Fibroblast of upper back skin (primary cell): ENCODE data around the gene HTT-AS.
"Not testable (repeated sequence)": the region's sequence is repeated elsewhere in the genome, so short reads cannot be mapped to it uniquely, and the experiment has no call there.

ENCODE experiments used
- DNase-seq: peaks from one replicate; pipeline ENCODE4 v3.0.0-alpha.2; 2013

Gene HTT-AS

GRCh38 chr4:3074078-3074845, at the start of gene HTT-AS, which contains the start of gene HTT:
TSS of gene HTT-AS (minus strand) at chr4:3074538.
TSS of gene HTT (plus strand) at chr4:3074681. CDS start at chr4:3074826, 145 bp downstream.
- DNase-seq: peak; percentile 93

DNA sequence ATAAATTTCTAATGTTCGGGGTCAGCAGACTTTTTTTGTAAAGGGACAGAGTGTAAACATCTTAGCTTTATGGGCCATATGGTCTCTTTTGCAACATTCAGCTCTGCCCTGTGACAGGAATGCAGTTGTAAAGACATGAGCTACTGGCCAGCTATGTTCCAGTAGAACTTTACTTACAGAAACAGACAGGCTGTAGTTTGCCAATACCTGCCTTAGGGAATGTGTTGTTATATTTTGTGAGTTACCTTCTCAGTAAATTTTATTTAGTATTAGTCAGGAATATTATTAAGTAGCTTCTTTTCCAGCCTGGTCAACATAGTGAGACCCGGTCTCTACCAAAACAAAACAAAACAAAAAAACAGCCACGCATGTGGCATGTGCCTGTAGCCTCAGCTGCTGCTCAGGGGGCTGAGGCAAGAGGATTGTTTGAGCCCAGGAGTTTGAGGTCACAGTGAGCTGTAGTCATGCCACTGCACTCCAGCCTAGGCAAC, 48.9 kb upstream of the HTT-AS start:
- peak; percentile 27 for DNase-seq

DNA sequence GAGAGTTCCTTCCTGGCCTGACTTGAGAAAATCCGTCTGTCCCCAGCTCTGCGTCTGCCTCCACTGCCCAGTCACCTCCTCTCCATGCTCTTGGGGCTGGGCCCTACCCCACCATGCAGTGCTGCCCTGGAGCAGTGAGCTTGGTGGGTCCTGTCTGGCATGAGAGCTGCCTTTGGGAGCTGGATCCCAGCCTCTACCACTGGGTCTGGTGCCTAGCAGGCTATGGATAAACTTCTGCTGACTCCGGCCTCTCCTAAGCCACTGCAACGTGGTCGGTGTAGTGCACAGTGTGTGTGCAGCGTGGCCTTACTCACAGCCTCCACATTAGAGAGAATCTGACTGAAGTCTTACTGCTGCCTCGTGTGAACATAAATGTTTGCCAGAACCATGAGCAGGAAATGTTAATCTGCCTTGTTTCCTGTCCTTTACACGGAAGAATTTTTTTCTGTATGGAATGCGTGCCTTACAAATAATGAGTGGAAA, 47.8 kb upstream of the HTT-AS start:
- DNase-seq: peak; percentile 47

GRCh38 chr4:3121596-3121995, 47.3 kb upstream of the HTT-AS start:
- DNase-seq: no peak

DNA sequence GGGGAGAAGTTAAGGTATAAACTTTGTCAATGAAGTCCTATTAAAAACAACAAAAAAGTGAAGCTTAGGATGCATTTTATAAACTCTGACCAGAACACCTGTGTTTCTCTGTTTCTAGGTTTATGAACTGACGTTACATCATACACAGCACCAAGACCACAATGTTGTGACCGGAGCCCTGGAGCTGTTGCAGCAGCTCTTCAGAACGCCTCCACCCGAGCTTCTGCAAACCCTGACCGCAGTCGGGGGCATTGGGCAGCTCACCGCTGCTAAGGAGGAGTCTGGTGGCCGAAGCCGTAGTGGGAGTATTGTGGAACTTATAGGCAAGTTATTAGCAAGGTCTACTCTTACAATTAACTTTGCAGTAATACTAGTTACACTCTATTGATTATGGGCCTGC, 46.8 kb upstream of the HTT-AS start:
- DNase-seq: no peak

DNA sequence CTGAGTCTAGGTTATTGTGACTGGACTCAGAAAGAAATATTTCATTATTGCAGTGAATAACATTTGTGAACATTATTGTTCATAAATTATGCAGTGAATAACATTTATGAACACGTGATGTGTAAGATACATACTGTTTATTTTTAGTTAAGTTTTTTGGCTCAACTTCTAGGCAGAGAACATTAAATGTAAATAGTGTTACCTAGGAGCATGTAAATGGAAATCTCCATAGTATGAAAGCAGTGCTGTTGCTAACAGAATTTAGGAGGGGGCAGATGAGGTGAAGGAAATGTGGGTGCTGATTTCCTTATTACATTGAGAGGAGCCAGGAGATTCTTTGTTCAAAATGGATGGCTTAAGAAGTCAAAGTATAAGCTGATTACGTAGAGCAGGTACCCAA, 45.1 kb upstream of the HTT-AS start:
- DNase-seq: no peak

- no peak for DNase-seq
Measured at GRCh38 chr4:3118312-3118711, 44.0 kb upstream of the HTT-AS start.

GRCh38 chr4:3116955-3117354, 42.6 kb upstream of the HTT-AS start:
- no peak for DNase-seq

DNA sequence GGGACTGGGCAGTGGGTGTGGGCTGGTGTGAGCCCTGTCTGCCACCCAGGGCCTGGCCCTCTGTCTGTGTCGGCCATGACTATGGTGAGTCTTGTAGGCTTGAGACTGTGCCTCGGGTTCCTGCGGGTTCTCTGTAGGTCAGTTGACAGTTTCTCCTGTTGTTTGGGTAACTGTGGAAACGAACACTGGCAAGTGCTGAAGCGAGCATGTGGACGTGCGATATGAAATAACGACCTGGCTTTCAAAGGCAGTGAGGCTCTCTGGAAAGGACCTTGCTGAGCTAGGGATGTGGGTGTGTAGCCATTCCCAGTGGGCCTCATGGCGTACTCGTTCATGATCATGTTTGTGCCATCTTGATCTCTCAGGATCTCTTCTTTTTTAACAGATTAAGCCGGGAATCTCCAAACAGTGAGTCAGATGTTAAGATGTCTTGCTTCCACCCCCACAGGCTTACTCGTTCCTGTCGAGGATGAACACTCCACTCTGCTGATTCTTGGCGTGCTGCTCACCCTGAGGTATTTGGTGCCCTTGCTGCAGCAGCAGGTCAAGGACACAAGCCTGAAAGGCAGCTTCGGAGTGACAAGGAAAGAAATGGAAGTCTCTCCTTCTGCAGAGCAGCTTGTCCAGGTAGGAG, 41.4 kb upstream of the HTT-AS start:
- peak; percentile 34 for DNase-seq

- DNase-seq: no peak
Measured at GRCh38 chr4:3114377-3114776, 40.0 kb upstream of the HTT-AS start.

DNA sequence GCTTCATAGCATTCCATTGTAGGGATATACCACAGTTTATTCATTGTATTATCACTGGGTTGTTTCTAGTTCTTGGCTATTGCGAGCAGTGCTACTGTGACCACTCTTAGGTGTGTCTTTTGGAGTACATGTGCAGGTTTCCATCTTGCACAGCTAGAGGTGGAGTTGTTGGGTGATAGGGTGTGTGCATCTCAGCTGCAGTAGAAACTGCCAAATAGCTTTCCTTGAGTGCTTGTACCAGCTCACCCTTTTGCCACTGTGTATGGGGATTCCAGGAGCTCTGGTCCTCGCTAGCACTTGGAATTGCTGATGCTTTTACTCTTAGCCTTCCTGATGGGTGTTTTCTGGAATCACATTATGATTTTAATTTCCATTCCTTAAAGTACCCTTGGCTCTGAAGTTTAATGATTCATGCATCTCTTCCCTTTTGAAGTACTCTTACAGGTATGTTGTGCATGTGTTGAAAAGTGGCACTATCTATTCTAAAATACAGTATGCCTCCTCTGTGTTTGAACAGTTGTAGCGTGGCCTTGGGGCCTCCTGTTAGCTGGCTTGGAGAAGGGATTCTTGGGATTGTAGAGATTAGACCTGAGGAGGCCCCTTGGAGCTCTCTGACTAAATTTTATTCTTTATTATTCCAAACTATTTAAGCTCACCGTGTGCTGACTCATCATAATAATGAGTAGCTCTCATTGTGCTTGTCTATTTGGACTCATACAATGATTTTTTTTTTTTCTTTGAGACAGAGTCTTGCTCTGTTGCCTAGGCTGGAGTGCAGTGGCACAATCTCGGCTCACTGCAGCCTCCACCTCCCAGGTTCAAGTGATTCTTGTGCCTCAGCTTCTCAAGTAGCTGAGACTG, 38.5 kb upstream of the HTT-AS start:
- peak; percentile 43 for DNase-seq

DNA sequence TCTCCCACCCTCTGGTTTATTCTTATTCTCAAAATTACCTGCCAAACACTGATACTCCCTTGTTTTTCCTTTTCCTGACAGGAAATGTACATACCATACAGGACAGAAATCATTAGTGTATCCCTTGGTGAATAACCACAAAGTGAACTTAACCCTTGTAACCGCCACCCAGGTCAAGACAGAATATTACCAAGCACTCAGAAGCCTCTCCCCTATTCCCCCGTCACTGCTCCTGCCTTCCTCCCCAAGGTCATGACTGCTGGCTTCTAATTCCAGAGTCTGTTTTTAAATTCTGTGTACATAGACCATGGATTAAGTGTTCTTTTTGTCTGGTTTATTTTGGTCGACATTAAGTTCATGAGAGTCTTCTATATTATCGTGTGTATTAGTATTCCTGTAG, 37.9 kb upstream of the HTT-AS start:
- no peak for DNase-seq

DNA sequence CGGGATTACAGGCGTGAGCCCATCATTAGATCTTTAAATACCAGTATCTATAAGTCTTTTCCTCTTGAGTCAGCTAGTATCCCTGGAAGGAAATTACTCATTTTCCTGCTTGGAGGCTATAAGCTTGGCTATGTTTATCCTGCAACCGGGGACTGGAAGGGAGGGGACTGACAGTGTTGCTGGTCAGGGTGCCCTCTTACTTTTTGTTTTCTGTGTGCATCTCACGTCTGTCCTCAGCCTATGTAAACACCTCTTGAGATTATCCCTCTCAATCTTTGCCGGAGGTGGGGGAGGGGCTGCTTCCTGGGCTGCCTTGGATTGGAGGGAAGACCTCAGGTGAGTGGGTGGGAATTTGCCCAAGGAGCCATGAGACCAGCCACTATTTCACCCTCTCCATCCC, 37.1 kb upstream of the HTT-AS start:
- DNase-seq: peak; percentile 47

- peak; percentile 34 for DNase-seq
Measured at GRCh38 chr4:3108211-3108610, 33.9 kb upstream of the HTT-AS start.

DNA sequence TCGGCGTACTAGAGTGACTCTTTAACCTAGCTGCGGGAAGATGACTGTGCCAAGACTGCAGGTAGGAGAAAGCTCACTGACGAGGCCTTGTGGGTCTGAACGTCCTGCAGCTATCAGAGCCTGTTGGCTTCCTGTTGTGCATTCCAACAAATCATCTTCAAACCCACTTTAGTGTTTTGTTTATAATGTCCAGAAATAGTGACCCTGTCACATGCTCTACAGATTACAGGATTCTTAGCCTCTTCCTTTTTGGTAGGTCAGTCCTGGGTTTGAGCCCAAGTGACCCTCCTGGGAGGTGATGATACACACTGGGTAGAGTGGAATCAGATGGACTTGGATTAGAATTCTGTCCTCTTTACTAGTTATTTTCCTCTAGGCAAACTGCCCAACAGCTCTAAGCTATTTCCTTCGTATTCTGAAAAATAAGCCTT, 33.4 kb upstream of the HTT-AS start:
- no peak for DNase-seq

- DNase-seq: no peak
Measured at GRCh38 chr4:3107271-3107670, 32.9 kb upstream of the HTT-AS start.

DNA sequence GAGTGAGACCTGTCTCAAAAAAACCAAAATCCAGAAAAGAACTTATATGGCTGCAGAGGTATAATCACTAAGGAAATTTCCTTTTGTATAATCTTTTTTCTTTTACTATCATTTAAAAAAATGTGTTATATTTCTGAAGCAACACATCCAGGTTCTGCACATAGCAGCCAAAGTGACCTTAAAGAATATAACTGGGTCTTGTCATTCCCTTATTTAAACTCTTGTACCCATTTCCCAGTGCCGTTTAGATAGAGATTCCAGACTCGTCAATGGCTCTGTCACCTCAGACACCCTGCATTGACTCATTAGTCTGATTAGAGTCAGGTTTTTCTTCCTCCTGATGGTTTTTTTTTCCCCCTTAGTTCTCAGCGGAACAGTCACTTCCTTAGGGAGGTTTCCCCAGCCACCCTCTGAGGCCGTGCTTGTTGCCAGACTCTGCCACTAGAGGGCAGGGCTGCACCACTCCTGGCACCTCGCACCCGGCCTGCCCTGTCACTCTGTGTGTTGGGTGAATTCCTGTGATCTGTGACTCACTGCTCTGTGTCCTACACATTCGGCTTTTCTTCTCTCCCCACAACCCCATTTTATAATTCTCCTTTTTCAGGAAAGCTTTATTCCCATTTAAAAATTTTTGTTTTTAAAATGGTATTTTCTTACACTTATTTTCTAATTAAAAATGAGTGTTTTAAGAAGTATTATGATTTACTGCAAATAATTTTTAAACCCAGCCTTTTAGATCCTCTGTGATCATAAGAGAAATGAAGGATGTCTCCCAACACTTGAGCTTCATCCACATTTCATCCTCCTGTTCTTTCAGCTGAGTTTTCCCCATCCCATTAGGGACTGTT, 32.2 kb upstream of the HTT-AS start:
- peak; percentile 88 for DNase-seq

GRCh38 chr4:3098346-3098745, 24.0 kb upstream of the HTT-AS start:
- no peak for DNase-seq

DNA sequence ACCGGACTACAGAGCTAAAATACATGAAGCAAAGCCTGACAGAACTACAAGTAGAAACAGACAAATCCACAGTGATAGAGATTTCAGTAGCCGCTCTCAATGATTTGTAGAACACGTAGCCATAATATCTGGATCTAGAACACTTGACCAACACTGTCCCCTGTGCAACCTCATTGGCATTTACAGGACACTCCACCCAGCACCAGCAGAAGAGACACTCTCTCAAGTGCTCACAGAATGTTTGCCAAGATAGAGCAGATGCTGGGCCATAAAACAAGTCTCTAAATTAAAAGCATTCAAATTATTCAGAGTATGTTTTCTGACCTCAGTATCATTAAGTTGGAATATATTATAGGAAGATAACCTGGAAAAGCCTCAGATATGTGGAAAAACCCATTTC, 21.9 kb upstream of the HTT-AS start:
- no peak for DNase-seq

DNA sequence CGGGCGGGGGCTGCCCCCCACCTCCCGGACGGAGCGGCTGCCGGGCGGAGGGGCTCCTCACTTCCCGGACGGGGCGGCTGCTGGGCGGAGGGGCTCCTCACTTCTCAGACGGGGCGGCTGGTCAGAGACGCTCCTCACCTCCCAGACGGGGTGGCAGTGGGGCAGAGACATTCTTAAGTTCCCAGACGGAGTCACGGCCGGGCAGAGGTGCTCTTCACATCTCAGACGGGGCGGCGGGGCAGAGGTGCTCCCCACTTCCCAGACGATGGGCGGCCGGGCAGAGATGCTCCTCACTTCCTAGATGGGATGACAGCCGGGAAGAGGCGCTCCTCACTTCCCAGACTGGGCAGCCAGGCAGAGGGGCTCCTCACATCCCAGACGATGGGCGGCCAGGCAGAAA, 20.4 kb upstream of the HTT-AS start:
- DNase-seq: not testable (repeated sequence)

DNA sequence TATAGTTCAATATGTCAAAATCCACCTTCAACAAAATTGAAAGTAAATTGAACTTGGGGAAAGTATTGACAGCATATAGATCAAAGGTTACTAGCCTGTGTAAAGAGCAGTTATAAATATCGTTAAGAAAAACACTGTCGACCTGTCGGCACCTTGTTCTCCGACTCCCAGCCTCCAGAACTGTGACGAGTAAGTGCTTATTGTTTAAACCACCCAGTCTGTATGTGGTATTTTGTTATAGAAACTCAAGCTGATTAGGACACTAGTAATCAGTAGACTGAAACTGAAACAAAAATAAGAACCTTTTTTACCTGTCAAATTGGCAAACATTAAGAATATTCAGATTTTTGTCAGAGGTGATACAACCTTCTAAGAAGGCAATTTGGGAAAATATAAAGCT, 17.1 kb upstream of the HTT-AS start:
- no peak for DNase-seq

- DNase-seq: no peak
Measured at GRCh38 chr4:3087115-3087797, 12.9 kb upstream of the HTT-AS start.
